ENCODE measurements around the gene MRPL27. TPM values are rescaled to one million over a fixed set of nuclear protein-coding genes. Genes with fewer than 3 reads are reported as not detected.
A peak's percentile ranks its signal among the peaks of the same experiment; 100 is the strongest.

Gene MRPL27
- total and polyA plus RNA-seq, 8 donors, result 52.5 to 60.1 (median 54.9) TPM

DNA sequence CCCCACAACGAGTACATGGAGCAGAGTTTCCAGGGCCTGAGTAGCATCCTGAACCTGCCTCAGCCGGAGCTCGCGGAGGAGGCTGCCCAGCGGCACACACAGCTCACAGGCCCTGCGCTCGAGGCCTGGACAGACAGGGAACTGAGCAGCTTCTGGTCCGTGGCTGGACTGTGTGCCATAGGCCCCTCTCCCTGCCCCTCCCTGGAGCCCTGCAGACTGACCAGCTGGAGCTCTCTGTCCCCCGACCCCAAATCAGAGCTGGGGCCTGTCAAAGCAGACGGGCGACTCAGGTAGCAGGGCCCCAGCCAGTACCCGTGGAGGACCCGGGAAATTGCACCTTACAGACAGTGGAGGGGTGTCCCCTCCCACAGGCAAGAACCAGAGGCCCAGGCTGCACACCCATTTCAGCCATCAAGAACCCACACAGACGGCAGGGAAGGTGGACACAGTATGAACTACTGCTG is 13.0 kb downstream of the MRPL27 start:
- H3K27ac ChIP-seq, result no peak overlapping the region
- intact Hi-C loops (cut with DNase I), result no loop called here
- TF ChIP-seq, protein P1, sequence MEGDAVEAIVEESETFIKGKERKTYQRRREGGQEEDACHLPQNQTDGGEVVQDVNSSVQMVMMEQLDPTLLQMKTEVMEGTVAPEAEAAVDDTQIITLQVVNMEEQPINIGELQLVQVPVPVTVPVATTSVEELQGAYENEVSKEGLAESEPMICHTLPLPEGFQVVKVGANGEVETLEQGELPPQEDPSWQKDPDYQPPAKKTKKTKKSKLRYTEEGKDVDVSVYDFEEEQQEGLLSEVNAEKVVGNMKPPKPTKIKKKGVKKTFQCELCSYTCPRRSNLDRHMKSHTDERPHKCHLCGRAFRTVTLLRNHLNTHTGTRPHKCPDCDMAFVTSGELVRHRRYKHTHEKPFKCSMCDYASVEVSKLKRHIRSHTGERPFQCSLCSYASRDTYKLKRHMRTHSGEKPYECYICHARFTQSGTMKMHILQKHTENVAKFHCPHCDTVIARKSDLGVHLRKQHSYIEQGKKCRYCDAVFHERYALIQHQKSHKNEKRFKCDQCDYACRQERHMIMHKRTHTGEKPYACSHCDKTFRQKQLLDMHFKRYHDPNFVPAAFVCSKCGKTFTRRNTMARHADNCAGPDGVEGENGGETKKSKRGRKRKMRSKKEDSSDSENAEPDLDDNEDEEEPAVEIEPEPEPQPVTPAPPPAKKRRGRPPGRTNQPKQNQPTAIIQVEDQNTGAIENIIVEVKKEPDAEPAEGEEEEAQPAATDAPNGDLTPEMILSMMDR (IDR thresholded peaks at IDR 0.05), result no peak
- peaks cover 0 to 63% of the 10 kb centered on the region in 2 donors for H3K36me3 ChIP-seq
- peaks cover 5 to 6% of the 10 kb centered on the region in 2 donors for H3K4me1 ChIP-seq
- H3K27me3 ChIP-seq, result no peaks in the 10 kb centered on the region
- DNase-seq (no peak), ATAC-seq (no peak)
- no peak overlapping the region for H3K4me3 ChIP-seq
- H3K9me3 ChIP-seq, result no peaks in the 10 kb centered on the region

DNA sequence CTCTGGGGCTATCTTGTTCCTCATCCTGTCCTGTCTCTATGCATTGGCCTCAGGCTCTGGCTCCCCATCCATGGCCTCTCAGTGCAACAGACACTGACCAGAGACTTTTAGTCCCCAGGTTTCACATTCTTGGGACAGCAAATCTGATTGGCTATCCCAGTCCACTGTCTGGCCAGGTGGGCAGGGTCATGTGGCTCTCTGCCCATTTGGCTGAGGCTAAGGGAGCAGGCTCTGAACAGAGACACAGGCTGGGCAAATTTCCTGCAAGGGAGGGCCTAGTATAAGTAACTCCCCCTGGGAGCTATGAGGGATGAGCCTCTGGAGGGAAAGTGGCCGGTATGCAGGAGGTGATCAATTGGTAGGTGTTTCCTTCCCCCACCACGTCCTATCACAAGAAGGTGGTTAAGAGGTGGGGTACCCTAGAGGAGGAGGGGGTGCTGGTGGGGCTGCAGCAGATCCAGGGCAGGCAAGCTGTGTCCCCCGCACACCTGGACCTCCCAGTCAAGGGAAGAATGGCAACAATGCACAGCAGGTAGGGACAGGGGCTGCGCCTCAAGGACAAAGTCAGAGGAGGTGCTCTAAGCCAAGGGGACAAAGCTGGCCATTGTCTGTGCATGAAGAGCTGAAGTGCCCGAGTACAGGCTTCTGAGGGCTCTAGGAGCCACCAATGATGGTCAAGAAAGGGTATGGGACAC is 13.8 kb downstream of the MRPL27 start:
- Histone ChIP-seq H3K36me3 (peaks cover 0 to 68% of the 10 kb centered on the region in 2 donors), H3K4me1 (peaks cover 5 to 6% of the 10 kb centered on the region in 2 donors)

DNA sequence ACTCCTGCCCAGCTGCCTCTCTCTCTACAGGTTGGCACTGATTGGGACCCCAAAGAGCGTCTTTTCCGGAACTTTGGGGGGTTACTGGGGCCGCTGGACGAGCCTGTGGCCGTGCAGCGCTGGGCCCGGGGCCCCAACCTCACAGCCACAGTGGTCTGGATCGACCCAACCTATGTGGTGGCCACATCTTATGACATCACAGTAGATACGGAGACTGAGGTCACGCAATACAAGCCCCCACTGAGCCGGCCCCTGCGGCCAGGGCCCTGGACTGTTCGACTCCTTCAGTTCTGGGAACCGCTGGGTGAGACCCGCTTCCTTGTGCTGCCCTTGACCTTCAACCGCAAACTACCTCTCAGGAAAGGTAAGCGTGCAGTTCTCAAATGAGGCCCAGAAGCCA is 14.8 kb downstream of the MRPL27 start:
- peaks cover 5 to 6% of the 10 kb centered on the region in 2 donors for H3K4me1 ChIP-seq
- H3K36me3 ChIP-seq, result peaks cover 0 to 76% of the 10 kb centered on the region in 2 donors
- H3K27ac ChIP-seq, result no peak overlapping the region
- H3K9me3 ChIP-seq, result no peaks in the 10 kb centered on the region
- ATAC-seq (no peak), DNase-seq (no peak)
- H3K4me3 ChIP-seq, result no peak overlapping the region
- intact Hi-C loops (cut with DNase I), result no loop called here
- TF ChIP-seq, protein P1 (IDR thresholded peaks at IDR 0.05), result no peak
- no peaks in the 10 kb centered on the region for H3K27me3 ChIP-seq

More for the DNA sequence above, 13.8 kb downstream of the MRPL27 start:
- ATAC-seq (no peak), DNase-seq (no peak)
- TF ChIP-seq, protein P1 (IDR thresholded peaks at IDR 0.05), result no peak
- Histone ChIP-seq H3K9me3 (no peaks in the 10 kb centered on the region), H3K27ac (no peak overlapping the region), H3K4me3 (no peak overlapping the region), H3K27me3 (no peaks in the 10 kb centered on the region)
- intact Hi-C loops (cut with DNase I), result no loop called here

DNA sequence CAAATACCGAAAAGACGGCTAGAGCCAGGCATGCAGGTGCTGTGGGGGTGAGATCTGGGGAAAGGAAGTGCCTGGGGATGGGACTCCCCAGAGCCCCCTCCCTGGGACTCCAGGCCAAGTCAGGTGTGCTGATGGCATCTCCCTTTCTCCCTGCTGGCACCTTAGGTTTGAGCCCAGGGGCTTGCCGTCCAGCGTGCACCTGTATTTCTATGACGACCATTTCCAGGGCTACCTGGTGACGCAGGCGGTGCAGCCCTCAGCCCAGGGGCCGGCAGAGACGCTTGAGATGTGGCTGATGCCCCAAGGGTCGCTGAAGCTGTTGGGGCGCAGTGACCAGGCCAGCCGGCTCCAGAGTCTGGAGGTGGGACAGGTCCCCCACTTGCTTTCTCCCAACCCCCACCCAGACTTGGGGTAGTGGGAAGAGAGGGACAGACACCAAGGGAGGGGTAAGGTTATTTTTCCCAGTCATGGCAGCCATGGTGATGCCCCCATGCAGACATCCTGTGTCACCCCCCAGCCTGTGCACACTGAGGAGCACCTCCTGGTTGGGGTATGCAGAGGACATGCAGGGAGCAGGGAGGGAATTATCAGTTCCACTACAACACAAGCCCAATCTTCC is 16.0 kb downstream of the MRPL27 start:
- TF ChIP-seq, protein P1 (IDR thresholded peaks at IDR 0.05), result no peak
- Histone ChIP-seq H3K9me3 (no peaks in the 10 kb centered on the region), H3K4me1 (peaks cover 0 to under 1% of the 10 kb centered on the region in 2 donors), H3K4me3 (no peak overlapping the region), H3K27me3 (no peaks in the 10 kb centered on the region), H3K27ac (no peak overlapping the region), H3K36me3 (peaks cover 0 to 76% of the 10 kb centered on the region in 2 donors)
- ATAC-seq, result no peak
- intact Hi-C loops (cut with DNase I), result no loop called here
- no peak for DNase-seq

DNA sequence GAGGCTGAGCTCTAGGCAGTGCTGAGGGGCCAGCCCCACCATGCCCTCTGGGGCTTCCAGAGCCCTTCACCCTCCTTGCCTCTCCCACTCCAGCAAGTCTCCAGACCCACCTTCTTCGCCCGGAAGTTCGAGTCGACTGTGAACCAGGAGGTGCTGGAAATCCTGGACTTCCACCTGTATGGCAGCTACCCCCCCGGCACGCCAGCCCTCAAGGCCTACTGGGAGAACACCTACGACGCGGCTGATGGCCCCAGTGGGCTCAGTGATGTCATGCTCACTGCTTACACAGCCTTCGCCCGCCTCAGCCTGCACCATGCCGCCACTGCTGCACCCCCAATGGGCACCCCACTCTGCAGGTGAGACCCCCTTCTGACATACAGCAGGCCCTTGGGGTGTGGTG is 16.6 kb downstream of the MRPL27 start:
- Histone ChIP-seq H3K27ac (no peak overlapping the region), H3K4me3 (no peak overlapping the region), H3K27me3 (no peaks in the 10 kb centered on the region), H3K9me3 (no peaks in the 10 kb centered on the region), H3K4me1 (no peaks in the 10 kb centered on the region), H3K36me3 (peaks cover 0 to 76% of the 10 kb centered on the region in 2 donors)
- TF ChIP-seq, protein P1 (IDR thresholded peaks at IDR 0.05), result no peak
- intact Hi-C loops (cut with DNase I), result no loop called here
- ATAC-seq (no peak), DNase-seq (peak in 1 of 4 donors; percentile 71)
